Ishikawa (cell line): Measurements from ENCODE around the gene GPLD1.

ENCODE experiments used
- CEBPB ChIP-seq: IDR thresholded peaks from 2 replicates; pipeline ENCODE4 v1.6.1; 2012
- CREB1 ChIP-seq: IDR thresholded peaks from 2 replicates; pipeline ENCODE4 v1.6.1; 2012; ENCODE audit warnings: low read depth
- EGR1 ChIP-seq: IDR thresholded peaks from 2 replicates; pipeline ENCODE4 v1.6.1; 2012
- EP300 ChIP-seq: IDR thresholded peaks from 2 replicates; pipeline ENCODE4 v1.6.1; 2012; ENCODE audit warnings: borderline replicate concordance
- FOXM1 ChIP-seq: IDR thresholded peaks from 2 replicates; pipeline ENCODE4 v1.6.1; 2012; ENCODE audit warnings: low read depth, borderline replicate concordance
- NFIC ChIP-seq: IDR thresholded peaks from 2 replicates; pipeline ENCODE4 v1.6.1; 2012
- RAD21 ChIP-seq: IDR thresholded peaks from 2 replicates; pipeline ENCODE4 v1.6.1; 2012; ENCODE audit warnings: low read depth
- TAF1 ChIP-seq: IDR thresholded peaks from 2 replicates; pipeline ENCODE4 v1.6.1; 2012; ENCODE audit warnings: low read depth, mild to moderate bottlenecking
- TCF12 ChIP-seq: IDR thresholded peaks from 2 replicates; pipeline ENCODE4 v1.6.1; 2012; ENCODE audit warnings: low read depth
- TEAD4 ChIP-seq: IDR thresholded peaks from 2 replicates; pipeline ENCODE4 v1.6.1; 2012
- YY1 ChIP-seq: IDR thresholded peaks from 2 replicates; pipeline ENCODE4 v1.6.1; 2012; ENCODE audit warnings: low read depth
- ZBTB7A ChIP-seq: IDR thresholded peaks from 2 replicates; pipeline ENCODE4 v1.6.1; 2012; ENCODE audit warnings: low read depth
- TF ChIP-seq, protein P1 (sequence below): IDR thresholded peaks from 2 replicates; pipeline ENCODE4 v1.6.1; 2012
- TF ChIP-seq, protein P2 (sequence below): IDR thresholded peaks from 2 replicates; pipeline ENCODE4 v1.6.1; 2012; ENCODE audit warnings: low read depth, mild to moderate bottlenecking
- TF ChIP-seq, protein P3 (sequence below): IDR thresholded peaks from 2 replicates; pipeline ENCODE4 v1.6.1; 2012

Gene GPLD1

DNA sequence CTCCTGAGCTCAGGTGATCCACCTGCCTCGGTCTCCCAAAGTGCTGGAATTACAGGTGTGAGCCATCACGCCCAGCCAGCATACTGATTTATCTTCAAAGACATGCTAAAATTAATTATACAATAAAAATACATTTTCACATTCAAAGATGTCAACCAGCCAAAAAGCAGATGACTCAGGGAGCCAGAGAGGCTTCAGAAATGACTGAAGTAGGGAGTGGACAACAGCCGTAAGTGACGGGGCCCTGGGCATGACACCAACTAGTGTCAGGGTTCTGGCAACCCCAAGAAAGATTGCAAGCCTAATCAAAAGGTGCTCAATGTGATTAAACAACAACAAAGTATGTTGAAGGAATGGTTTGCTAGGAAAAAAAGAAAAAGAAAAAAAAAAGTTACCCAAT, 28.4 kb downstream of the GPLD1 start:
- TF ChIP-seq TEAD4 = no peak
- no peak for TF ChIP-seq EGR1
- TF ChIP-seq FOXM1 = no peak
- TF ChIP-seq, protein P1, sequence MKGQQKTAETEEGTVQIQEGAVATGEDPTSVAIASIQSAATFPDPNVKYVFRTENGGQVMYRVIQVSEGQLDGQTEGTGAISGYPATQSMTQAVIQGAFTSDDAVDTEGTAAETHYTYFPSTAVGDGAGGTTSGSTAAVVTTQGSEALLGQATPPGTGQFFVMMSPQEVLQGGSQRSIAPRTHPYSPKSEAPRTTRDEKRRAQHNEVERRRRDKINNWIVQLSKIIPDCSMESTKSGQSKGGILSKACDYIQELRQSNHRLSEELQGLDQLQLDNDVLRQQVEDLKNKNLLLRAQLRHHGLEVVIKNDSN = no peak
- TF ChIP-seq EP300 = no peak
- TF ChIP-seq TAF1 = no peak
- TF ChIP-seq RAD21 = no peak
- no peak for TF ChIP-seq ZBTB7A
- TF ChIP-seq, protein P2, sequence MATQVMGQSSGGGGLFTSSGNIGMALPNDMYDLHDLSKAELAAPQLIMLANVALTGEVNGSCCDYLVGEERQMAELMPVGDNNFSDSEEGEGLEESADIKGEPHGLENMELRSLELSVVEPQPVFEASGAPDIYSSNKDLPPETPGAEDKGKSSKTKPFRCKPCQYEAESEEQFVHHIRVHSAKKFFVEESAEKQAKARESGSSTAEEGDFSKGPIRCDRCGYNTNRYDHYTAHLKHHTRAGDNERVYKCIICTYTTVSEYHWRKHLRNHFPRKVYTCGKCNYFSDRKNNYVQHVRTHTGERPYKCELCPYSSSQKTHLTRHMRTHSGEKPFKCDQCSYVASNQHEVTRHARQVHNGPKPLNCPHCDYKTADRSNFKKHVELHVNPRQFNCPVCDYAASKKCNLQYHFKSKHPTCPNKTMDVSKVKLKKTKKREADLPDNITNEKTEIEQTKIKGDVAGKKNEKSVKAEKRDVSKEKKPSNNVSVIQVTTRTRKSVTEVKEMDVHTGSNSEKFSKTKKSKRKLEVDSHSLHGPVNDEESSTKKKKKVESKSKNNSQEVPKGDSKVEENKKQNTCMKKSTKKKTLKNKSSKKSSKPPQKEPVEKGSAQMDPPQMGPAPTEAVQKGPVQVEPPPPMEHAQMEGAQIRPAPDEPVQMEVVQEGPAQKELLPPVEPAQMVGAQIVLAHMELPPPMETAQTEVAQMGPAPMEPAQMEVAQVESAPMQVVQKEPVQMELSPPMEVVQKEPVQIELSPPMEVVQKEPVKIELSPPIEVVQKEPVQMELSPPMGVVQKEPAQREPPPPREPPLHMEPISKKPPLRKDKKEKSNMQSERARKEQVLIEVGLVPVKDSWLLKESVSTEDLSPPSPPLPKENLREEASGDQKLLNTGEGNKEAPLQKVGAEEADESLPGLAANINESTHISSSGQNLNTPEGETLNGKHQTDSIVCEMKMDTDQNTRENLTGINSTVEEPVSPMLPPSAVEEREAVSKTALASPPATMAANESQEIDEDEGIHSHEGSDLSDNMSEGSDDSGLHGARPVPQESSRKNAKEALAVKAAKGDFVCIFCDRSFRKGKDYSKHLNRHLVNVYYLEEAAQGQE = no peak
- no peak for TF ChIP-seq YY1
- TF ChIP-seq CEBPB = no peak
- no peak for TF ChIP-seq NFIC
- TF ChIP-seq, protein P3, sequence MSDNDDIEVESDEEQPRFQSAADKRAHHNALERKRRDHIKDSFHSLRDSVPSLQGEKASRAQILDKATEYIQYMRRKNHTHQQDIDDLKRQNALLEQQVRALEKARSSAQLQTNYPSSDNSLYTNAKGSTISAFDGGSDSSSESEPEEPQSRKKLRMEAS = no peak
- no peak for TF ChIP-seq CREB1
- no peak for TF ChIP-seq TCF12

GRCh38 chr6:24458941-24459340, 30.4 kb downstream of the GPLD1 start:
- TF ChIP-seq FOXM1 (no peak), TEAD4 (no peak), ZBTB7A (no peak), CREB1 (no peak), NFIC (no peak), YY1 (no peak), RAD21 (no peak), TCF12 (no peak), CEBPB (no peak), TAF1 (no peak), EGR1 (no peak), EP300 (no peak)
- TF ChIP-seq, protein P1 = no peak
- TF ChIP-seq, protein P2 = no peak

- TF ChIP-seq TEAD4 = no peak
- no peak for TF ChIP-seq EGR1
- no peak for TF ChIP-seq EP300
- TF ChIP-seq, protein P3 = no peak
- no peak for TF ChIP-seq YY1
- no peak for TF ChIP-seq ZBTB7A
- TF ChIP-seq, protein P1 = no peak
- no peak for TF ChIP-seq RAD21
- TF ChIP-seq CEBPB = no peak
- TF ChIP-seq, protein P2 = no peak
- TF ChIP-seq TAF1 = no peak
- no peak for TF ChIP-seq NFIC
- TF ChIP-seq FOXM1 = no peak
- no peak for TF ChIP-seq CREB1
- TF ChIP-seq TCF12 = no peak
These were observed 31.2 kb downstream of the GPLD1 start for GRCh38 chr6:24458134-24458533.

GRCh38 chr6:24455061-24455460, 34.3 kb downstream of the GPLD1 start:
- TF ChIP-seq TEAD4 (no peak), CEBPB (no peak), RAD21 (no peak), ZBTB7A (no peak), EP300 (no peak), FOXM1 (no peak), YY1 (no peak), EGR1 (no peak)
- TF ChIP-seq, protein P3 = no peak
- TF ChIP-seq, protein P1 = no peak
